Measurements from ENCODE around the gene CDC16. TPM values are rescaled to one million over a fixed set of nuclear protein-coding genes. Genes with fewer than 3 reads are reported as not detected.
"Not testable (repeated sequence)": the region's sequence is repeated elsewhere in the genome, so short reads cannot be mapped to it uniquely, and the experiment has no call there.

The CDC16 gene
- polyA plus RNA-seq, 4 donors = 39.4 to 87.8 (median 48.5) TPM

DNA sequence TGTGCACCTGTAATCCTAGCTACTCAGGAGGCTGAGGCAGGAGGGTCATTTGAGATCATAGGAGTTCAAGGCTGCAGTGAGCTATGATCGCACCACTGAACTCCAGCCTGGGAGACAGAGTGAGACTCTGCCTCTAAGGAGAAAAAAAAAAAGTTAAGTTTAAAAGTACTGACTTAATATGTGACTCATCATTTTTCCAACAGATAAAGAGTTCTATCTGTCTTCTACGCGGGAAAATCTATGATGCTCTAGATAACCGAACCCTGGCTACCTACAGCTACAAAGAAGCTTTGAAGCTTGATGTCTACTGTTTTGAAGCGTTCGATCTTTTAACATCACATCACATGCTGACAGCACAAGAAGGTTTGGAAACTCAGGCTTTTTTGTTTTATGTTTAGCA, 7.2 kb downstream of the CDC16 start:
- WGBS, 3 donors = 90 to 97% (median 92%) methylated on average over 6 of the region's 6 CpGs
- Histone ChIP-seq H3K9me3 (ENCODE audit: control insufficient read depth in 2 of 2, insufficient read depth in 1 of 2, low read depth in 1 of 2, low read length in 1 of 2) (no peaks in the 10 kb centered on the region), H3K4me1 (ENCODE audit: control insufficient read depth in 3 of 3, insufficient read depth in 2 of 3, low read depth in 1 of 3, low read length in 2 of 3) (no peaks in the 10 kb centered on the region), H3K27me3 (ENCODE audit: control insufficient read depth in 3 of 3, insufficient read depth in 3 of 3, low read length in 3 of 3) (no peaks in the 10 kb centered on the region), H3K36me3 (ENCODE audit: control insufficient read depth in 3 of 3, insufficient read depth in 2 of 3, low read depth in 1 of 3, low read length in 3 of 3) (peaks cover 24 to 48% (median 33%) of the 10 kb centered on the region in 3 donors), H3K4me3 (ENCODE audit: low read depth in 1 of 3, low read length in 3 of 3) (no peak overlapping the region), H3K27ac (ENCODE audit: low read depth in 1 of 3, low read length in 2 of 3) (no peak overlapping the region)
- DNase-seq (no peak), FAIRE-seq (no peak)

DNA sequence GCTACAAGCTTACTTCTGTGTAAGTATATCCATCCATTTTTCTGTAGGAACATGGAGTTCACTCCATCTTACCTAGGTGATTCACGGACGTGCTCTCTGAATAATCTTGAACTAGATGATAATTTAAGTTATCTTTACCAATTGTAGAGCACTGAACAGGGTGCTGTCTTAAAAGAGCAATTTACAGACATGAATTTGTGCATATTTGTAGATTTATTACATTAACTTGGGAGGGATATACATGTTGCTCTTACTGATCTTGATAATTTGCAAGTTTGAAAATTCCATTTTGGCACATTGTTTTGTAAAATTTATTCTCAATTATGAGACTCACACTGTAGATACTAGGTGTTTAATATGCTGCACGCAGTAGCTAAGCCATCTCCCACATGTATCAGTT, 9.3 kb downstream of the CDC16 start:
- H3K27ac ChIP-seq (ENCODE audit: low read depth in 1 of 3, low read length in 2 of 3) = no peak overlapping the region
- H3K36me3 ChIP-seq (ENCODE audit: control insufficient read depth in 3 of 3, insufficient read depth in 2 of 3, low read depth in 1 of 3, low read length in 3 of 3) = peaks cover 26 to 49% (median 30%) of the 10 kb centered on the region in 3 donors
- FAIRE-seq (no peak), DNase-seq (no peak)
- WGBS, 3 donors = 95 to 98% (median 96%) methylated on average over 3 of the region's 3 CpGs
- H3K27me3 ChIP-seq (ENCODE audit: control insufficient read depth in 3 of 3, insufficient read depth in 3 of 3, low read length in 3 of 3) = no peaks in the 10 kb centered on the region
- H3K4me3 ChIP-seq (ENCODE audit: low read depth in 1 of 3, low read length in 3 of 3) = no peak overlapping the region
- no peaks in the 10 kb centered on the region for H3K9me3 ChIP-seq (ENCODE audit: control insufficient read depth in 2 of 2, insufficient read depth in 1 of 2, low read depth in 1 of 2, low read length in 1 of 2)
- H3K4me1 ChIP-seq (ENCODE audit: control insufficient read depth in 3 of 3, insufficient read depth in 2 of 3, low read depth in 1 of 3, low read length in 2 of 3) = no peaks in the 10 kb centered on the region

DNA sequence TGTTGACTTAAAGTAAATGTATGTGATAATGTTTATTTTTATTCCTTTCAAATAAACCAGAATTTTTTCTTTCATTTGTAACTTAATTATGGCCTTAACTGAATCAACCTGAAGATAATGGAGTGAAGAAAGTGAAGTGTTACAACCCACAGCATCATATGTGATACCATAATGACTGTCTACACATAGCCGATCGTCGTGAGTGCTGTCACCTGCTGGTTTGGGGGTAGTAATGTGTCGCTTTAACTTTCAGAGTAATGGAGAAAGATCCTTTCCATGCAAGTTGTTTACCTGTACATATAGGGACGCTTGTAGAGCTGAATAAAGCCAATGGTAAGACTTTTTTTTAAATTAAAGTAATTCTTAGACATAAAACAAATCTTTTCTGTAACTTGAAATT, 9.9 kb downstream of the CDC16 start:
- 76 to 90% (median 83%) methylated on average over 5 of the region's 5 CpGs for WGBS, 3 donors
- Histone ChIP-seq H3K4me1 (ENCODE audit: control insufficient read depth in 3 of 3, insufficient read depth in 2 of 3, low read depth in 1 of 3, low read length in 2 of 3) (no peaks in the 10 kb centered on the region), H3K9me3 (ENCODE audit: control insufficient read depth in 2 of 2, insufficient read depth in 1 of 2, low read depth in 1 of 2, low read length in 1 of 2) (no peaks in the 10 kb centered on the region), H3K27ac (ENCODE audit: low read depth in 1 of 3, low read length in 2 of 3) (no peak overlapping the region), H3K4me3 (ENCODE audit: low read depth in 1 of 3, low read length in 3 of 3) (no peak overlapping the region), H3K27me3 (ENCODE audit: control insufficient read depth in 3 of 3, insufficient read depth in 3 of 3, low read length in 3 of 3) (no peaks in the 10 kb centered on the region), H3K36me3 (ENCODE audit: control insufficient read depth in 3 of 3, insufficient read depth in 2 of 3, low read depth in 1 of 3, low read length in 3 of 3) (peaks cover 24 to 49% (median 26%) of the 10 kb centered on the region in 3 donors)
- FAIRE-seq (no peak), DNase-seq (no peak)

DNA sequence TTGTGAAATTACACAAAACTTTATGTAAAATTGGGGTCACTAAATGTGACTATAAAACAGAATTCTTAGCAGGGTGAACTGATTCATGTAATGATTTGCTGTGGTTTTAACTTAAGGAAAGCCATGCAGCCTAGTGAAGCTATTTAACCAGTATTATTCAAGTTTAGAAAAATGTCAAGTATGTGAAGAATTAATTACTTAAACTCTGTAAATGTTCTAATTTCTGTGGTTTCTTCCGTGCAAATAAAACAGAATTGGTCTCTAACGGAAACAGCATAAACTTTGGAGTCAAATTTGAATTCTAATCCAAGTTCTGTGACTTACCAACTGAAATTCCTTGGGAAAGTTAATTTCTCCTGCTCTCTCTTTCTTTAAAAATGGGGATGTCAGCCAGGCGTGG, 13.3 kb downstream of the CDC16 start:
- H3K36me3 ChIP-seq (ENCODE audit: control insufficient read depth in 3 of 3, insufficient read depth in 2 of 3, low read depth in 1 of 3, low read length in 3 of 3) = peaks cover 11 to 46% (median 30%) of the 10 kb centered on the region in 3 donors
- WGBS, 3 donors = 71 to 91% (median 88%) methylated on average over 3 of the region's 3 CpGs
- no peak for DNase-seq
- no peaks in the 10 kb centered on the region for H3K4me1 ChIP-seq (ENCODE audit: control insufficient read depth in 3 of 3, insufficient read depth in 2 of 3, low read depth in 1 of 3, low read length in 2 of 3)
- H3K27me3 ChIP-seq (ENCODE audit: control insufficient read depth in 3 of 3, insufficient read depth in 3 of 3, low read length in 3 of 3) = no peaks in the 10 kb centered on the region
- H3K4me3 ChIP-seq (ENCODE audit: low read depth in 1 of 3, low read length in 3 of 3) = no peak overlapping the region
- H3K9me3 ChIP-seq (ENCODE audit: control insufficient read depth in 2 of 2, insufficient read depth in 1 of 2, low read depth in 1 of 2, low read length in 1 of 2) = no peaks in the 10 kb centered on the region
- FAIRE-seq = no peak
- H3K27ac ChIP-seq (ENCODE audit: low read depth in 1 of 3, low read length in 2 of 3) = no peak overlapping the region

DNA sequence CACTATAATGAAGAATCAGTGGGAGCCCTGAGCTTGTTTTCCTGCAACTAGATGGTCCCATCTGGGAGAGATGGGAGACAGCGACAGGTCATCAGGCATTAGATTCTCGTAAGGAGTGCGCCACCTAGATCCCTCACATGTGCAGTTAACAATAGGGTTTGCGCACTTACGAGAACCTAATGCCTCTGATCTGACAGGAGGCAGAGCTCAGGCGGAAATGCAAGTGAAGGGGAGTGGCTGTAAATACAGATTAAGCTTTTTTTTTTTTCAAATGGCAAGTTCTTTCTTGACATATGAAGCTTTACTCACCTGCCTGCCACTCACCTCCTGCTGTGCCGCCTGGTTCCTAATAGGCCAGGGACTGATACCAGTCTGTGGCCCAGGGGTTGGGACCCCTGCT, 14.4 kb downstream of the CDC16 start:
- peaks cover 11 to 50% (median 30%) of the 10 kb centered on the region in 3 donors for H3K36me3 ChIP-seq (ENCODE audit: control insufficient read depth in 3 of 3, insufficient read depth in 2 of 3, low read depth in 1 of 3, low read length in 3 of 3)
- no peak for DNase-seq
- H3K4me1 ChIP-seq (ENCODE audit: control insufficient read depth in 3 of 3, insufficient read depth in 2 of 3, low read depth in 1 of 3, low read length in 2 of 3) = no peaks in the 10 kb centered on the region
- 88 to 96% (median 92%) methylated on average over 7 of the region's 7 CpGs for WGBS, 3 donors
- no peak overlapping the region for H3K4me3 ChIP-seq (ENCODE audit: low read depth in 1 of 3, low read length in 3 of 3)
- FAIRE-seq = no peak
- H3K9me3 ChIP-seq (ENCODE audit: control insufficient read depth in 2 of 2, insufficient read depth in 1 of 2, low read depth in 1 of 2, low read length in 1 of 2) = no peaks in the 10 kb centered on the region
- no peaks in the 10 kb centered on the region for H3K27me3 ChIP-seq (ENCODE audit: control insufficient read depth in 3 of 3, insufficient read depth in 3 of 3, low read length in 3 of 3)
- no peak overlapping the region for H3K27ac ChIP-seq (ENCODE audit: low read depth in 1 of 3, low read length in 2 of 3)

DNA sequence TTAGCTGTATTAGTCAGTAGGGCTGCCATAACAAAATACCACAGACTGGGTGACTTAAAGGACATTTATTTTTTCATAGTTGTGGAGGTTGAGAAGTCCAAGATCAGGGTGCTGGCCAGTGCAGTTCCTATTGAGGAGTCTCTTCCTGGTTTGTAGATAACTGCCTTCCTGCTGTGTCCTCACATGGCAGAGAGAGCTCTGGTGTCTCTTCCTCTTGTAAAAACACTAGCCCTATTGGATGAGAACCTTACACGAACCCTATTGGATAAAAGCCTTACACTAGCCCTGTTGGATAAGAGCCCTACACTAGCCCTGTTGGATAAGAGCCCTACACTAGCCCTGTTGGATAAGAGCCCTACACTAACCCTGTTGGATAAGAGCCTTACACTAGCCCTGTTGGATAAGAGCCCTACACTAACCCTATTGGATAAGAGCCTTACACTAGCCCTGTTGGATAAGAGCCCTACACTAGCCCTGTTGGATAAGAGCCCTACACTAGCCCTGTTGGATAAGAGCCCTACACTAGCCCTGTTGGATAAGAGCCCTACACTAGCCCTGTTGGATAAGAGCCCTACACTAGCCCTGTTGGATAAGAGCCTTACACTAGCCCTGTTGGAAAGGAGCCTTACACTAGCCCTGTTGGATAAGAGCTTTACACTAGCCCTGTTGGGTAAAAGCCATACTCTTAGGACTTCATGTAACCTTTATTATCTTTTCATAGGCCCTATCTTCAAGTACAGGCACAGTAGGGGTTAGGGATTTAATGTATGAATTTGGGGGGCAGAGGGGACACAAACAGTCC, 17.1 kb downstream of the CDC16 start:
- H3K9me3 ChIP-seq (ENCODE audit: control insufficient read depth in 2 of 2, insufficient read depth in 1 of 2, low read depth in 1 of 2, low read length in 1 of 2); H3K27ac ChIP-seq (ENCODE audit: low read depth in 1 of 3, low read length in 2 of 3); H3K4me3 ChIP-seq (ENCODE audit: low read depth in 1 of 3, low read length in 3 of 3); H3K4me1 ChIP-seq (ENCODE audit: control insufficient read depth in 3 of 3, insufficient read depth in 2 of 3, low read depth in 1 of 3, low read length in 2 of 3); DNase-seq; FAIRE-seq; H3K27me3 ChIP-seq (ENCODE audit: control insufficient read depth in 3 of 3, insufficient read depth in 3 of 3, low read length in 3 of 3): not testable (repeated sequence)
- H3K36me3 ChIP-seq (ENCODE audit: control insufficient read depth in 3 of 3, insufficient read depth in 2 of 3, low read depth in 1 of 3, low read length in 3 of 3) = peaks cover 8 to 45% (median 22%) of the 10 kb centered on the region in 3 donors
- WGBS, 3 donors = 90 to 96% (median 96%) methylated on average over 1 of the region's 1 CpG

DNA sequence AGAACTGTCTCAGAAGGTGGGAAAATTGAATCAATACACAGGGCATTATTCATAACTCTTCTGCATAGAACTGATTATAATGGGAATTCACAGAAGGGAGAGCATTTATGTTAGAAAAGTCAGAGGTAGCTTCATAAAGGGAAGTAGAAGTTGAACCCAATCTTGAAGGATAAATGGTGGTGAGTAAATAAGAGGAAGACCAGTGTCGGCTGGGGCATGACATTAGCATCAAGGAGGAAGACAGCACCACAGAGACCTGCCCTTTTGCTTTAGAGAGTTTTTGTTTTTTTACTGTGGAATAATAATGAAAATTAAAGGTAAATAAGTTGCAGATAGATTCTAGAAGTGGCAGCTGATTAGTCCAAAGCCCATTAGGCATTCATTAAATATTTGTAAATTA, 21.9 kb downstream of the CDC16 start:
- Histone ChIP-seq H3K4me1 (ENCODE audit: control insufficient read depth in 3 of 3, insufficient read depth in 2 of 3, low read depth in 1 of 3, low read length in 2 of 3) (no peaks in the 10 kb centered on the region), H3K9me3 (ENCODE audit: control insufficient read depth in 2 of 2, insufficient read depth in 1 of 2, low read depth in 1 of 2, low read length in 1 of 2) (no peaks in the 10 kb centered on the region), H3K4me3 (ENCODE audit: low read depth in 1 of 3, low read length in 3 of 3) (no peak overlapping the region), H3K27ac (ENCODE audit: low read depth in 1 of 3, low read length in 2 of 3) (no peak overlapping the region), H3K27me3 (ENCODE audit: control insufficient read depth in 3 of 3, insufficient read depth in 3 of 3, low read length in 3 of 3) (no peaks in the 10 kb centered on the region), H3K36me3 (ENCODE audit: control insufficient read depth in 3 of 3, insufficient read depth in 2 of 3, low read depth in 1 of 3, low read length in 3 of 3) (peaks cover 16 to 40% (median 24%) of the 10 kb centered on the region in 3 donors)
- DNase-seq (no peak), FAIRE-seq (no peak)
- WGBS, 3 donors = 86 to 100% (median 90%) methylated on average over 1 of the region's 1 CpG

DNA sequence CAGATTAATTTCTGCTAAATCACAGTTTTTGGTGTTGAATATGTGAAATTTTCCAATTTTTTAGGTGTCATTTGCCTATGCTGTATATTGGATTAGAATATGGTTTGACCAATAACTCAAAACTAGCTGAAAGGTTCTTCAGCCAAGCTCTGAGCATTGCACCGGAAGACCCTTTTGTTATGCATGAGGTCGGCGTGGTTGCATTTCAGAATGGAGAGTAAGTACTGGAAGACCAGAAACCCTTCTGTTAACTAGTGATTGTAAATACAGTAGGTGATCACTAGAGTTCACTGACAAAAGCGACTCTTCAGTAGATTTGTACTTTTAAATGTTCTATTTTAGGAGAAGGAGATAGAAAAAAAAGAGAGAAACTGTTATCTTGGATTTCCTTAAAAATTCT, 22.3 kb downstream of the CDC16 start:
- Histone ChIP-seq H3K27ac (ENCODE audit: low read depth in 1 of 3, low read length in 2 of 3) (no peak overlapping the region), H3K27me3 (ENCODE audit: control insufficient read depth in 3 of 3, insufficient read depth in 3 of 3, low read length in 3 of 3) (no peaks in the 10 kb centered on the region), H3K4me3 (ENCODE audit: low read depth in 1 of 3, low read length in 3 of 3) (no peak overlapping the region), H3K9me3 (ENCODE audit: control insufficient read depth in 2 of 2, insufficient read depth in 1 of 2, low read depth in 1 of 2, low read length in 1 of 2) (no peaks in the 10 kb centered on the region), H3K36me3 (ENCODE audit: control insufficient read depth in 3 of 3, insufficient read depth in 2 of 3, low read depth in 1 of 3, low read length in 3 of 3) (peaks cover 17 to 41% (median 22%) of the 10 kb centered on the region in 3 donors), H3K4me1 (ENCODE audit: control insufficient read depth in 3 of 3, insufficient read depth in 2 of 3, low read depth in 1 of 3, low read length in 2 of 3) (no peaks in the 10 kb centered on the region)
- DNase-seq (no peak), FAIRE-seq (no peak)
- WGBS, 3 donors = 91 to 95% (median 95%) methylated on average over 4 of the region's 4 CpGs

DNA sequence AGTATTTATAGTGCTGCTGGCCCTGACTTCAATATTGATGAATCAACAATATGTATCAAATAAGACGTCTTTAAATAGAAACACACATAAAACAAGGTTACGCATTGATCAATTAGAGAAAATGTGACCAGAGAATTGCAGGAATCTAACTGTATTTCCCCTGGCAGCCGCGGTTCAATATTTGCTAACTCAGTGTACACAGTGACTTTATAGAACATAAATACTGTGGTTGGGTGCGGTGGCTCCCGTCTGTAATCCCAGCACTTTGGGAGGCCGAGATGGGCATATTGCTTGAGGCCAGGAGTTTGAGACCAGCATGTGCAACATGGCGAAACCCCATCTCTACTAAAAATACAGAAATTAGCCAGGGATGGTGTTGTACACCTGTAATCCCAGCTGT, 23.9 kb downstream of the CDC16 start:
- Histone ChIP-seq H3K36me3 (ENCODE audit: control insufficient read depth in 3 of 3, insufficient read depth in 2 of 3, low read depth in 1 of 3, low read length in 3 of 3) (peaks cover 17 to 44% (median 24%) of the 10 kb centered on the region in 3 donors), H3K27me3 (ENCODE audit: control insufficient read depth in 3 of 3, insufficient read depth in 3 of 3, low read length in 3 of 3) (no peaks in the 10 kb centered on the region), H3K4me1 (ENCODE audit: control insufficient read depth in 3 of 3, insufficient read depth in 2 of 3, low read depth in 1 of 3, low read length in 2 of 3) (no peaks in the 10 kb centered on the region), H3K4me3 (ENCODE audit: low read depth in 1 of 3, low read length in 3 of 3) (no peak overlapping the region), H3K9me3 (ENCODE audit: control insufficient read depth in 2 of 2, insufficient read depth in 1 of 2, low read depth in 1 of 2, low read length in 1 of 2) (no peaks in the 10 kb centered on the region), H3K27ac (ENCODE audit: low read depth in 1 of 3, low read length in 2 of 3) (no peak overlapping the region)
- 90 to 95% (median 91%) methylated on average over 8 of the region's 8 CpGs for WGBS, 3 donors
- DNase-seq (no peak), FAIRE-seq (no peak)

All from small intestine (tissue), 7 donors.